Measurements from ENCODE around the gene GABARAPL2.
A peak's percentile ranks its signal among the peaks of the same experiment; 100 is the strongest.

Gene GABARAPL2

DNA sequence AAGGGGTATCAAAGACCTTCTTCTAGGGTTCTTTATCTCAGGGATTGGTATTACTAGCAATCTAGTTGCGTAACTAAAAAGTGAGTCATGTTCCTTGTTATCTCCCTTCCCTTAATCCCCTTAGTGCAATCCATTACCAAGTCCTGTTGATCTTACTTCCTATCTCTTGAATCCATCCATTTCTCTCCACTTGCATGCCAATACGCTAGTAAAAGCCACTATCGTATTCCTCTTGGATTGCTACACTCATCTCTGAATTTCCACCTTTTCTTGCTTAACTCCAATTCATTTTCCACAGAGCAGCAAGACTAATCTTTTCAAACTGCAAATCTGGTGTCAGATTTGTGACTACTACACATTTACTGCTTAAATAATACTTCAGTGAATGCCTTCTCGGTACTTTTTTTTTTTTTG, 58.7 kb downstream of the GABARAPL2 start (continued):
- no peak for TF ChIP-seq ZNF571 (tag by site-specific recombination; IDR thresholded peaks at IDR 0.05)
- TF ChIP-seq ZNF664 (tag by site-specific recombination; IDR thresholded peaks at IDR 0.05) = 0 out of 2 replicates have a peak, but pooled peaks have one; percentile 18
- TF ChIP-seq ZNF239 (tag by site-specific recombination; IDR thresholded peaks at IDR 0.05) = no peak
- TF ChIP-seq GLI2 (tag by site-specific recombination; IDR thresholded peaks at IDR 0.05; ENCODE audit: borderline replicate concordance, low read depth) = no peak
- peak; percentile 52; the same call in 1 of the 2 replicates for TF ChIP-seq ZNF600 (tag by site-specific recombination; IDR thresholded peaks at IDR 0.05)
- TF ChIP-seq, protein P1, sequence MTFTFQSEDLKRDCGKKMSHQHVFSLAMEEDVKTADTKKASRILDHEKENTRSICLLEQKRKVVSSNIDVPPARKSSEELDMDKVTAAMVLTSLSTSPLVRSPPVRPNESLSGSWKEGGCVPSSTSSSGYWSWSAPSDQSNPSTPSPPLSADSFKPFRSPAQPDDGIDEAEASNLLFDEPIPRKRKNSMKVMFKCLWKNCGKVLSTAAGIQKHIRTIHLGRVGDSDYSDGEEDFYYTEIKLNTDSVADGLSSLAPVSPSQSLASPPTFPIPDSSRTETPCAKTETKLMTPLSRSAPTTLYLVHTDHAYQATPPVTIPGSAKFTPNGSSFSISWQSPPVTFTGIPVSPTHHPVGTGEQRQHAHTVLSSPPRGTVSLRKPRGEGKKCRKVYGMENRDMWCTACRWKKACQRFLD (tag by site-specific recombination; IDR thresholded peaks at IDR 0.05) = no peak
- no peak for TF ChIP-seq HOXD13 (CRISPR knock-in tag; IDR thresholded peaks at IDR 0.05; ENCODE audit: borderline replicate concordance)
- TF ChIP-seq ZEB2 (tag by site-specific recombination; IDR thresholded peaks at IDR 0.05) = peak; percentile 90
- TF ChIP-seq HOXA7 (CRISPR knock-in tag; IDR thresholded peaks at IDR 0.05; ENCODE audit: borderline replicate concordance) = no peak
- no peak for TF ChIP-seq ZNF560 (tag by site-specific recombination; IDR thresholded peaks at IDR 0.05; ENCODE audit: borderline replicate concordance)
- TF ChIP-seq ZBTB11 (tag by site-specific recombination; conservative IDR thresholded peaks at IDR 0.05; ENCODE audit: low read depth) = 0 out of 2 replicates have a peak, but pooled peaks have one; percentile 2
- TF ChIP-seq ZNF174 (tag by site-specific recombination; IDR thresholded peaks at IDR 0.05) = no peak
- TF ChIP-seq ZBTB6 (tag by site-specific recombination; IDR thresholded peaks at IDR 0.05) = no peak
- TF ChIP-seq MYNN (tag by site-specific recombination; IDR thresholded peaks at IDR 0.05; ENCODE audit: borderline replicate concordance) = no peak
- no peak for TF ChIP-seq ZFP3 (tag by site-specific recombination; IDR thresholded peaks at IDR 0.05; ENCODE audit: low read depth)
- TF ChIP-seq ZNF623 (tag by site-specific recombination; IDR thresholded peaks at IDR 0.05) = no peak
- no peak for TF ChIP-seq SP3 (tag by site-specific recombination; IDR thresholded peaks at IDR 0.05)
- TF ChIP-seq ZNF837 (tag by site-specific recombination; IDR thresholded peaks at IDR 0.05) = no peak
- TF ChIP-seq HOXC10 (CRISPR knock-in tag; IDR thresholded peaks at IDR 0.05) = no peak
- TF ChIP-seq SALL2 (tag by site-specific recombination; IDR thresholded peaks at IDR 0.05; ENCODE audit: borderline replicate concordance) = no peak
- no peak for TF ChIP-seq ZNF416 (tag by site-specific recombination; IDR thresholded peaks at IDR 0.05)
- no peak for TF ChIP-seq ZNF302 (tag by site-specific recombination; IDR thresholded peaks at IDR 0.05; ENCODE audit: low read depth)
- TF ChIP-seq GLI4 (tag by site-specific recombination; IDR thresholded peaks at IDR 0.05) = no peak
- no peak for TF ChIP-seq ZNF157 (tag by site-specific recombination; IDR thresholded peaks at IDR 0.05)
- no peak for TF ChIP-seq ZNF514 (tag by site-specific recombination; IDR thresholded peaks at IDR 0.05)
- TF ChIP-seq ZBTB20 (tag by site-specific recombination; IDR thresholded peaks at IDR 0.05) = peak; percentile 40; the same call in 1 of the 2 replicates
- no peak for TF ChIP-seq ZNF184 (tag by site-specific recombination; IDR thresholded peaks at IDR 0.05)
- 0 out of 2 replicates have a peak, but pooled peaks have one; percentile 36 for TF ChIP-seq ZNF324 (tag by site-specific recombination; IDR thresholded peaks at IDR 0.05)
- TF ChIP-seq TSHZ1 (tag by site-specific recombination; IDR thresholded peaks at IDR 0.05; ENCODE audit: borderline replicate concordance) = peak; percentile 72; the same call in 1 of the 2 replicates
- no peak for TF ChIP-seq ZNF10 (tag by site-specific recombination; IDR thresholded peaks at IDR 0.05)
- TF ChIP-seq, protein P2, sequence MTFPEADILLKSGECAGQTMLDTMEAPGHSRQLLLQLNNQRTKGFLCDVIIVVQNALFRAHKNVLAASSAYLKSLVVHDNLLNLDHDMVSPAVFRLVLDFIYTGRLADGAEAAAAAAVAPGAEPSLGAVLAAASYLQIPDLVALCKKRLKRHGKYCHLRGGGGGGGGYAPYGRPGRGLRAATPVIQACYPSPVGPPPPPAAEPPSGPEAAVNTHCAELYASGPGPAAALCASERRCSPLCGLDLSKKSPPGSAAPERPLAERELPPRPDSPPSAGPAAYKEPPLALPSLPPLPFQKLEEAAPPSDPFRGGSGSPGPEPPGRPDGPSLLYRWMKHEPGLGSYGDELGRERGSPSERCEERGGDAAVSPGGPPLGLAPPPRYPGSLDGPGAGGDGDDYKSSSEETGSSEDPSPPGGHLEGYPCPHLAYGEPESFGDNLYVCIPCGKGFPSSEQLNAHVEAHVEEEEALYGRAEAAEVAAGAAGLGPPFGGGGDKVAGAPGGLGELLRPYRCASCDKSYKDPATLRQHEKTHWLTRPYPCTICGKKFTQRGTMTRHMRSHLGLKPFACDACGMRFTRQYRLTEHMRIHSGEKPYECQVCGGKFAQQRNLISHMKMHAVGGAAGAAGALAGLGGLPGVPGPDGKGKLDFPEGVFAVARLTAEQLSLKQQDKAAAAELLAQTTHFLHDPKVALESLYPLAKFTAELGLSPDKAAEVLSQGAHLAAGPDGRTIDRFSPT (tag by site-specific recombination; IDR thresholded peaks at IDR 0.05) = peak; percentile 44; the same call in 1 of the 2 replicates

All from HEK293 (cell line).